Gastrocnemius medialis (tissue), 4 donors: Measurements from ENCODE around the gene ITFG2.

ENCODE experiments used
- CTCF ChIP-seq, 5 experiments: fragments of 450-650 bp in 3 of 5; fragments of 200-600 bp in 2 of 5; sonication (generic) in 2 of 5; IDR thresholded peaks in 4 of 5; conservative IDR thresholded peaks in 1 of 5; 1 replicate in 4 of 5; 2 replicates in 1 of 5; pipeline ENCODE4 v1.5.1; 2016 to 2019; ENCODE audit warnings: antibody characterized with exemption in 5 of 5, mild to moderate bottlenecking in 3 of 5, moderate library complexity in 3 of 5
- POLR2A ChIP-seq, 2 donors: fragments of 450-650 bp; IDR thresholded peaks; one replicate each; pipeline ENCODE4 v1.6.1; 2017; ENCODE audit warnings: antibody characterized with exemption in 2 of 2, mild to moderate bottlenecking in 2 of 2, moderate library complexity in 2 of 2

- no peak for TF ChIP-seq POLR2A (IDR thresholded peaks at IDR 0.05)
- no peak for TF ChIP-seq CTCF (IDR thresholded peaks at IDR 0.05 in 4 of 5, conservative IDR thresholded peaks at IDR 0.05 in 1 of 5)
Measured at GRCh38 chr12:2776129-2776806, 36.2 kb upstream of the ITFG2 start.
